Astrocyte of the spinal cord (primary cell): ENCODE results near the gene UBE2U.

Experiments
- DNase-seq: peaks from one replicate; pipeline ENCODE4 v3.0.0; 2011; ENCODE audit warnings: low read depth, low spot score
- H3K4me3 ChIP-seq: 2 replicates; pipeline ENCODE4 v1.5.1; 2011; ENCODE audit warnings: low read depth, mild to moderate bottlenecking, low read length, moderate library complexity
- in situ Hi-C: cut with HindIII; loops from 2 replicates; pipeline ENCODE4 v1.10.0; 2017; ENCODE audit warnings: low sequenced_read_pairs
- TF ChIP-seq, protein P1 (sequence below): IDR thresholded peaks from 2 replicates; pipeline ENCODE4 v1.5.1; 2012; ENCODE audit warnings: low read depth, mild to moderate bottlenecking, low read length, inconsistent platforms

UBE2U gene

GRCh38 chr1:64163970-64164369, 39.5 kb upstream of the UBE2U start:
- H3K4me3 ChIP-seq: no peak overlapping the region
- TF ChIP-seq, protein P1, sequence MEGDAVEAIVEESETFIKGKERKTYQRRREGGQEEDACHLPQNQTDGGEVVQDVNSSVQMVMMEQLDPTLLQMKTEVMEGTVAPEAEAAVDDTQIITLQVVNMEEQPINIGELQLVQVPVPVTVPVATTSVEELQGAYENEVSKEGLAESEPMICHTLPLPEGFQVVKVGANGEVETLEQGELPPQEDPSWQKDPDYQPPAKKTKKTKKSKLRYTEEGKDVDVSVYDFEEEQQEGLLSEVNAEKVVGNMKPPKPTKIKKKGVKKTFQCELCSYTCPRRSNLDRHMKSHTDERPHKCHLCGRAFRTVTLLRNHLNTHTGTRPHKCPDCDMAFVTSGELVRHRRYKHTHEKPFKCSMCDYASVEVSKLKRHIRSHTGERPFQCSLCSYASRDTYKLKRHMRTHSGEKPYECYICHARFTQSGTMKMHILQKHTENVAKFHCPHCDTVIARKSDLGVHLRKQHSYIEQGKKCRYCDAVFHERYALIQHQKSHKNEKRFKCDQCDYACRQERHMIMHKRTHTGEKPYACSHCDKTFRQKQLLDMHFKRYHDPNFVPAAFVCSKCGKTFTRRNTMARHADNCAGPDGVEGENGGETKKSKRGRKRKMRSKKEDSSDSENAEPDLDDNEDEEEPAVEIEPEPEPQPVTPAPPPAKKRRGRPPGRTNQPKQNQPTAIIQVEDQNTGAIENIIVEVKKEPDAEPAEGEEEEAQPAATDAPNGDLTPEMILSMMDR: peak; percentile 68
- in situ Hi-C loops: no loop called here
- DNase-seq: peak; percentile 63

DNA sequence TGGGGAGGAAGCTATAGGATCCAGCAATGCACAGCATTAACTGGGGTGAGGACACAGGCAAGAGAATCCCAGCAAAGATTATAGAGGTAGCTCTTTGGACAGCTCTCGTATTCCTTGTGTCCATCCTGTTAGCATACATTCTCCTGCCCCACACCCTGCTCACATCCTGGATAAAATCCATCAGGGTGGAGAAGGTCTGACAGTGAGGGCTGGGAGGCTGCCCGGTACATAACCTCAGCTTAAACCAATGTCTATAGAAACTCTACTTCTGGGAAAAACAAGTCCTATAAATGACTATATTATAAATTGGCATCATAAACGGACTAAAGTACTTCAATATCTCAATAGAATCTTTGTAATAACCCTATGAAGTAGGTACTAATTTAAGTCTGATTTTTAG, 36.8 kb upstream of the UBE2U start:
- in situ Hi-C loops: no loop called here
- TF ChIP-seq, protein P1: no peak
- DNase-seq: no peak
- H3K4me3 ChIP-seq: no peak overlapping the region

- H3K4me3 ChIP-seq: no peak overlapping the region
- in situ Hi-C loops: no loop called here
- peak; percentile 72 for DNase-seq
- TF ChIP-seq, protein P1: no peak
Observed at GRCh38 chr1:64167176-64167575, 36.2 kb upstream of the UBE2U start.

DNA sequence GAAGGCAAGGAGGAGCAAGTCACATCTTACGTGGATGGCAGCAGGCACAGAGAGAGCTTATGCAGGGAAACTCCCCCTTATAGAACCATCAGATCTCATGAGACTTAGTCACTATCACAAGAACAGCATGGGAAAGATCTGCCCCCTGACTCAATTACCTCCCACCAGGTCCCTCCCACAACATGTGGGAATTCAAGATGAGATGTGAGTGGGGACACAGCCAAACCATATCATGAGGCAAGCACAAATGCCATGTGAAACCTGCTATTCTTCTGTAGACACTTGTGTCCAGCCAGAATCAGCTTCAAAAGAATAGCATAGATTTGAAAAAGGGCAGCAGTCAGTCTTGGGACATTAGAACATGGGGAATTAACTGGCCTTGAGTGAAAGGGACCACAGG, 32.2 kb upstream of the UBE2U start:
- no peak overlapping the region for H3K4me3 ChIP-seq
- in situ Hi-C loops: no loop called here
- TF ChIP-seq, protein P1: no peak
- no peak for DNase-seq

DNA sequence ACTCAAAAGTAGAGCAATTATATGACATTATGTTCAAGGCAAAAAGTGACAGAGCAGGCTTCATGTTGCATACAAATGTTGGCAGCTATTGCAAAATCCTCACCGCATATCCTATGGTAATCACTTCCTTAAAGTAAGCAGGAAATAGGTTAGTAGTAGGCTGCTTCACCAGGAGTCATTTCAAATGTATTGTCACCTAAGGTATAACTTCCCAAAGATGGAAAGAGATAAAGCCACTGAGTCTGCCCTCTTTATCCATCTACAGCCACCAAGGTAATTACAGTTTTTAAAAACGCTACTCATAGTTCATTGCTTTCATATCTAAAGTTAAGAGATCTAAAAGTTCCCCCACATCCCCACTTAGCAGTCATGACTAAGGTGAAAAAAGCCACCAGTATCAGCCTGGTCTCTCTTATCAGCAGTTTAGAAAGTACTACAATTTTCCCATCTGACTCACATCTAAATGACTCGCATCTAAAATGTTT, 31.6 kb upstream of the UBE2U start:
- TF ChIP-seq, protein P1: no peak
- DNase-seq: peak; percentile 50
- H3K4me3 ChIP-seq: no peak overlapping the region
- in situ Hi-C loops: no loop called here

DNA sequence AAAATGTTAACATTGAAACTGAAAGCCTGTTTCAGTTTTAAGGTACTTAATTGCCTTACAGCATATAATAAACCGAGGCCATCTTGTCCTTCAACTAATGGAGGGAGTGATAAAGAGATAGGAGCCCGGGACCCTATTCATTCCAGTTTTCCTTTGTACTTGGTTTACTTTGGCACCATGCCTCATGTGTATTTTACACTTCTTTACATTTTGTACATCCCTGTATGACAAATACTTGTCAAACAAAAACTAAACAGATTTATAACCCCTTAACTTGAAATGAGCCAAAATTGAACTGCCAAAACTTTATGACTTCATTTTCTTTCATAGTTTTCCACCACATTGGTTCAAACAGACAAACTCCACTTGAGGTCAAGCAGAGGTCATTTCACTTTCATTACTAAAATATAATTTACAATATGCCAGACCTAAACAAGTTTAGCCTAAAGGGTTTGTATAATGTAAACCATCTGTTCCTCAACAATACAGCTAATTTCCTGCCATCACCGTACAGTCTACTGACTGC, 30.9 kb upstream of the UBE2U start:
- H3K4me3 ChIP-seq: no peak overlapping the region
- TF ChIP-seq, protein P1: no peak
- in situ Hi-C loops: no loop called here
- DNase-seq: peak; percentile 40
